Measurements from ENCODE around the gene SLC25A33. TPM values are rescaled to one million over a fixed set of nuclear protein-coding genes. Genes with fewer than 3 reads are reported as not detected.

Gene SLC25A33
- total RNA-seq, 1 donor from 2014 or later = 4.9 TPM

- H3K4me1 ChIP-seq = no peaks in the 10 kb centered on the region
- peaks cover 11% of the 10 kb centered on the region for H3K36me3 ChIP-seq
- intact Hi-C loops (cut with DNase I) = no loop called here
- ATAC-seq (no peak), DNase-seq (peak; percentile 51)
- no peaks in the 10 kb centered on the region for H3K9me3 ChIP-seq
- no peak overlapping the region for H3K27ac ChIP-seq
- H3K27me3 ChIP-seq = no peaks in the 10 kb centered on the region
- H3K4me3 ChIP-seq = no peak overlapping the region
- no peak for TF ChIP-seq CTCF (IDR thresholded peaks at IDR 0.05)
Observed at GRCh38 chr1:9612871-9613624, 73.8 kb downstream of the SLC25A33 start.

GRCh38 chr1:9613625-9614299 is 74.5 kb downstream of the SLC25A33 start:
- ATAC-seq (no peak), DNase-seq (peak; percentile 58)
- peaks cover 9% of the 10 kb centered on the region for H3K36me3 ChIP-seq
- no peak overlapping the region for H3K4me3 ChIP-seq
- no peaks in the 10 kb centered on the region for H3K4me1 ChIP-seq
- H3K27ac ChIP-seq = no peak overlapping the region
- H3K9me3 ChIP-seq = no peaks in the 10 kb centered on the region
- intact Hi-C loops (cut with DNase I) = no loop called here
- no peaks in the 10 kb centered on the region for H3K27me3 ChIP-seq
- no peak for TF ChIP-seq CTCF (IDR thresholded peaks at IDR 0.05)

- H3K36me3 ChIP-seq = peaks cover 9% of the 10 kb centered on the region
- no peaks in the 10 kb centered on the region for H3K4me1 ChIP-seq
- TF ChIP-seq CTCF (IDR thresholded peaks at IDR 0.05) = peak; percentile 62
- DNase-seq (peak; percentile 72), ATAC-seq (peak; percentile 74)
- intact Hi-C loops (cut with DNase I) = no loop called here
- H3K27me3 ChIP-seq = no peaks in the 10 kb centered on the region
- H3K27ac ChIP-seq = no peak overlapping the region
- H3K4me3 ChIP-seq = no peak overlapping the region
- no peaks in the 10 kb centered on the region for H3K9me3 ChIP-seq
Observed at GRCh38 chr1:9615316-9616063, 76.2 kb downstream of the SLC25A33 start.

- Histone ChIP-seq H3K27ac (no peak overlapping the region), H3K27me3 (no peaks in the 10 kb centered on the region), H3K4me3 (no peak overlapping the region), H3K36me3 (no peaks in the 10 kb centered on the region), H3K4me1 (no peaks in the 10 kb centered on the region), H3K9me3 (no peaks in the 10 kb centered on the region)
- intact Hi-C loops (cut with DNase I) = no loop called here
- no peak for ATAC-seq
- no peak for DNase-seq
- TF ChIP-seq CTCF (IDR thresholded peaks at IDR 0.05) = no peak
Observed at GRCh38 chr1:9618909-9619679, 79.8 kb downstream of the SLC25A33 start.

GRCh38 chr1:9621032-9621431 is 81.8 kb downstream of the SLC25A33 start:
- no peaks in the 10 kb centered on the region for H3K4me1 ChIP-seq
- no peak overlapping the region for H3K4me3 ChIP-seq
- no peaks in the 10 kb centered on the region for H3K36me3 ChIP-seq
- H3K27me3 ChIP-seq = no peaks in the 10 kb centered on the region
- intact Hi-C loops (cut with DNase I) = loop anchor here (10.0 kb wide), 1 partner anchor 244 kb away; no protein-coding TSS in a partner anchor
- no peak overlapping the region for H3K27ac ChIP-seq
- TF ChIP-seq CTCF (IDR thresholded peaks at IDR 0.05) = no peak
- no peaks in the 10 kb centered on the region for H3K9me3 ChIP-seq
- ATAC-seq (no peak), DNase-seq (no peak)
